NCI-H187 treated with DMSO at 0.1 percent for 48 hours (cell line): ENCODE measurements around the gene EHMT1.

Experiments used
- DNase-seq: peaks from one replicate; lab custom pipeline; 2025; lab: John Stamatoyannopoulos, UW

The EHMT1 gene

GRCh38 chr9:137673886-137674285 lies 55.1 kb downstream of the EHMT1 start:
- no peak for DNase-seq

- DNase-seq, result no peak
These were observed 55.6 kb downstream of the EHMT1 start for GRCh38 chr9:137674307-137674975.

GRCh38 chr9:137674976-137675320 lies 56.1 kb downstream of the EHMT1 start:
- DNase-seq, result no peak

DNA sequence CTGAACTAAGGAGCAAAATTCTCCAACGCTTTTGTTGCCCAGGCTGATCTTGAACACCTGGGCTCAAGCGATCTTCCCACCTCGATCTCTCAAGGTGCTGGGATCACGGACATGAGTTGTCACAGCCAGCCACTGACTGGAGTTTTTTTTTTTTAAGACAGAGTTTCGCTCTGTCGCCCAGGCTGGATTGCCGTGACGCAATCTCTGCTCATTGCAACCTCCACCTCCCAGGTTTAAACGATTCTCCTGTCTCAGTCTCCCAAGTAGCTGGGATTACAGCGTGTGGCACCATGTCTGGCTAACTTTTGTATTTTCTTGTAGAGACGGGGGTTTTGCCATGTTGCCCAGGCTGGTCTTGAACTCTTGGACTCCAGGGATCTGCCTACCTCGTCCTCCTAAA lies 58.2 kb downstream of the EHMT1 start:
- no peak for DNase-seq

DNA sequence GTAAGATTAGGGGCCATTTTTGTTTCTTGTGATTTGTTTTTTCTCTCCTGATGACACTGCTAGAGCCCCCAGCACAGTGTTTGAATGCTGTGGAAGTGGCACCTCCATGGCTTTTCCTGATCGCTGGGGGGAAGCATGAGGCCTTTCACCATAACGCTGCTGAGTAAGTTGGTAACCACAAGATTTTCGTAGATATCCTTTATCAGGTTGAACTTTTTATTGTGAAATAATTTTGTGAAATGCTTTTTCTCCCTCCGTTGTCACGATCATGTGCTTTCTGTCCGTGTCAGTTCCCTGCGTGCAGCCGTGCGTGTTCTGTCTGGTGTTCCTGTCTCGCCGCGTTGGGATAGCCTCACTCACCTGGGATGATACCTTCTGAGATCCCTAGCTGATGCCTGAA lies 59.4 kb downstream of the EHMT1 start:
- DNase-seq, result no peak

- no peak for DNase-seq
These were observed 60.4 kb downstream of the EHMT1 start for GRCh38 chr9:137679249-137679648.

DNA sequence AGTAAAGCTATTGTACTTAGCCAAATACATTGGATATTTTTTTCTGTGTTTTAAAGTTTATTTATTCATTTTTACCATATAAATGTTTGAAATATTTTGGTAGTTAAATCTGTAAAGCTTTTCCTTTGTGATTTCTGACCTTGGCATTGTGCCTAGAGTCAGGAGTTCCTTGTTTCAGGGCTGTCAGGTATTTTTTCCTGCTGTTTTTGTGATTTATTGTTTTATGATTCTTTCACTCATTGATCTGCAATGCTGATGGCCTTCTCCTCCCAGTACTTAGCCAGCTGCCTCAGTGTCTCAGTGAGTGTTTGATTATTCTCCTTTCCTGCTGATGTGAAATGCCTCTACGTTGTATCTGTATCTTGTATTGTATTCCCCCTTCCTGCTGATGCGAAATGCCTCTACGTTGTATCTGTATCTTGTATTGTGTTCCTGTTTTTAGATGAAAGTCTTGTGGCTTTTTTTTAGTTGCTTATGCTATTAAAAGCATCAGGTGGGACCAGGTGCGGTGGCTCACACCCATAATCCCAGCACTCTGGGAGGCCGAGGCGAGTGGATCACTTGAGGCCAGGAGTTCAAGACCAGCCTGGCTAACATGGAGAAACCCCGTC lies 61.0 kb downstream of the EHMT1 start:
- DNase-seq, result no peak

DNA sequence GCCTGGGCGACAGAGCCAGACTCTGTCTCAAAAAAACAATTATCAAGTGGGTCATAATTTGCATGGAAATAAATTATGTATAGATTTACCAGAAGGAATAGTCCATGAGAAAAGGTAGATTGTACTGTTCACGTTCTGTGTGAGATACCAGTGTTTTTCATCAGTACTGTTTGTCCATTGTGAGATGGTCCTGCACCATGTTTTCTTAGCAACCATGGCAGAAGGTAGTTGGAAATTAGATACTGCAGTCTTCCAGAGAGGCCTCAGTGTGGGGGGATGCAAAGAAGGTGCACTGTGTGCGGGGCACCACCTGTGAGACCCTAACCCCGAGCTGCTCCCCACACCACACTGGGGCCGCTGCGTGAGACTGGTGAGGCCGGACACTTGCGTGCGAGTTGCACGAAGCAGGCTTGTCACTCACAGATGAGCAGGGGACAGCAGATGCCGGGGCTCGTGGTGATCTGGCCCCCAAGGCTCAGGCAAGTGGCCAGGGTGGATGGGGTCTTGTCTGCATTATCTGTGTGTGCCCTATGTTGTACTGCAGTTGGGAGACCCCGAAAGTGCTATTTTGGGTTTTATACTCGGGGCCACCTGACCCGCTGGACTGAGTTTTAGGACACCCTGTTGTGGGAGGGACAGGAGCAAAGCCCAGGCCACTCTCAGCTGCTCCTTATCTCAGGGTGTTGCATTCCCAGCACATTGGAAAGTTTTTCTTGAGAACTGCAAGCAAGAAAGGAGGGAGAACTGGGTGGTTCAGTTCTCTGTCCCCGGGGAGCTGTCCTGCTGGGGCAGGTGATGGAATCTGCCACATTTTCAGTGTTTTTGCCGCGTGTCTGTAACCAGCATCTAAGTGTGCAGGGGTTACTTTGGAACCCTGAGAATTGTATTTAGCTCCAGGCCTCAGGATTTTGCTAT lies 61.9 kb downstream of the EHMT1 start:
- DNase-seq, result no peak

DNA sequence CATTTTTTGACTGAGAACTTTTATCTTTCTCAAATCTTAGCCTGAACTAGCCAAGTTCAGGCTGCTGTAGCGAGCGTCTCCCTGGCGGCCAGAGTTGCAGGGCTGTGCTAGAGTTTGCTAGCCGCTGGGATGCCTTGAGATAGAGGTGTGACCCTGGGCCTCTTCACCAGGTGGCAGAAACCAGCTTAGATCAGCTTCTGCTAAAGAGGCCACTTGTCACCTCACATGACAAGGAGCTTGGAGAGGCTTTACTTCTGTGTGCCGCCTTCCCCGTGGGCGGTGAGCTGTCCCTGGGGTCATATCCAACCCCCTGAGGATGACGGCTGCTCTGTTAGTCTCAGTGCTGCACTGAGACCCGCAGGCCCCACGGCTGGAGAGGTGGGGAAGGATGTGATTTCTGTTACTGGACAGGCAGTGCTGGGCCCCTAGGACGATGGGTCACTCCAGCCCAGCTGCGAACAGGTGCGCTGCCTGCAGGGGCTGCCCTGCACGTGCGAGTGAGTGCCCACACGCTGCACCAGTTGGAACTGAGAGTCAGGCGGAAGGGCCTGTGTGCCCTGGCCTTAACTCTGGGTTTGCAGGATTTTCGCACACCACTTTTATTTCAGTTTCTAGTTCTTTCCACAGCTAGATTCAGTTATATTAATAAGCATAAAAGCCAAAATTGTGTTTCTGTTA lies 63.8 kb downstream of the EHMT1 start:
- DNase-seq, result peak; percentile 12

GRCh38 chr9:137683262-137683864 lies 64.6 kb downstream of the EHMT1 start:
- DNase-seq, result no peak

GRCh38 chr9:137685035-137685740 lies 66.4 kb downstream of the EHMT1 start:
- no peak for DNase-seq

- DNase-seq, result no peak
These were observed 67.1 kb downstream of the EHMT1 start for GRCh38 chr9:137685741-137686420.

DNA sequence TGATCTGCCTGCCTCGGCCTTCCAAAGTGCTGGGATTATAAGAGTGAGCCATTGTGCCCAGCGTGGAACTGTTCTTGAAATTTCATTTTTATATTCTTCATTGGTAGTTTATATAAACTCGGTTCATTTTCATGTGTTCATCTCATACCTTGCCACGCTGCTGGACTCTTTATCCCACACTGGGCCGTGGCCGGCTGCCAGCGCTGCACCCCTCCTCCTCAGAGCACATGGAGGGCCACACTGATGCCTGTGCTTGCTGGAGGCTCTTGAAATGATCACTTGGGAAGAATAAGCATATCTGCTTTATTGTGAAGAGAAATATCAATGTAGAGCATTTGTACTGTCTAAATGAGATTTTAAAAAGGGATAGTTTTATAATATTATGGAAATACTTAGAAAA lies 69.5 kb downstream of the EHMT1 start:
- DNase-seq, result no peak

DNA sequence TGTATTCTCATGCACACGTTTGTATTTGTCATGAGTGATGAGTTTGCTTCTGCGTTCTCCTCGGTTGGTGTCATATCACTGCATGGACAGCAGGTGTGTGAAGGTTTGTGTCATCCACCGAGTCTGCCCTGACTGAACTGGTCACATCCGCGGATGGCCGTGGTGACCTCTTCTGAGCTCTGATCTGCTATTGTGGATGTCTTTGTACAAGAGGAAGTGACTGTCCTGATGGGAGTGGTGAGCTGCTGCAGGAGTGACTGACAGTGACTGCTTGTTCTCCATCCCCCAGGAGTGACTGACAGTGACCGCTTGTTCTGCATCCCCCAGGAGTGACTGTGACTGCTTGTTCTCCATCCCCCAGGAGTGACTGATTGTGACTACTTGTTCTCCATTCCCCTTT lies 69.9 kb downstream of the EHMT1 start:
- DNase-seq, result no peak

GRCh38 chr9:137689745-137690529 lies 71.1 kb downstream of the EHMT1 start:
- DNase-seq, result no peak

GRCh38 chr9:137690930-137691645 lies 72.3 kb downstream of the EHMT1 start:
- DNase-seq, result no peak

GRCh38 chr9:137691646-137692351 lies 73.0 kb downstream of the EHMT1 start:
- DNase-seq, result no peak

GRCh38 chr9:137694236-137694959 lies 75.6 kb downstream of the EHMT1 start:
- no peak for DNase-seq
